ENCODE results near the gene NINJ2. TPM values are rescaled to one million over a fixed set of nuclear protein-coding genes. Genes with fewer than 3 reads are reported as not detected.

The NINJ2 gene
- total RNA-seq, 3 donors from 2014 or later (not counting 1 experiment from before 2014, with no cell fraction given), result 3.1 to 6.6 (median 4.9) TPM

GRCh38 chr12:533718-534117, 129.5 kb downstream of the NINJ2 start:
- H3K27me3 Mint-ChIP-seq (ENCODE audit: low read depth in 2 of 2), result no peaks in the 10 kb centered on the region
- Histone ChIP-seq H3K27ac (ENCODE audit: low read length) (no peak overlapping the region), H3K27me3 (ENCODE audit: control insufficient read depth, insufficient read depth, low read length) (no peaks in the 10 kb centered on the region), H3K4me1 (ENCODE audit: control insufficient read depth, insufficient read depth, low read length) (peaks cover 8% of the 10 kb centered on the region), H3K9me3 (ENCODE audit: control insufficient read depth, insufficient read depth, low read length) (no peaks in the 10 kb centered on the region), H3K4me3 (ENCODE audit: low read length) (no peak overlapping the region), H3K36me3 (ENCODE audit: control insufficient read depth, insufficient read depth, low read length) (no peaks in the 10 kb centered on the region)
- intact Hi-C loops (cut with micrococcal nuclease), result no loop called here
- ATAC-seq, result no peak
- H3K27ac Mint-ChIP-seq, result no peak overlapping the region
- no peak for TF ChIP-seq CTCF (IDR thresholded peaks at IDR 0.05)
- H3K9me3 Mint-ChIP-seq, result no peaks in the 10 kb centered on the region
- WGBS (ENCODE audit: insufficient coverage), result 93% methylated on average over 14 of the region's 14 CpGs
- peaks cover 2 to 3% of the 10 kb centered on the region in 2 donors for H3K4me1 Mint-ChIP-seq
- H3K4me3 Mint-ChIP-seq, result no peak overlapping the region
- no peaks in the 10 kb centered on the region for H3K36me3 Mint-ChIP-seq
- no peak for DNase-seq

- H3K27ac Mint-ChIP-seq, result no peak overlapping the region
- DNase-seq (no peak), ATAC-seq (no peak)
- no peaks in the 10 kb centered on the region for H3K36me3 ChIP-seq (ENCODE audit: control insufficient read depth, insufficient read depth, low read length)
- H3K27me3 ChIP-seq (ENCODE audit: control insufficient read depth, insufficient read depth, low read length), result no peaks in the 10 kb centered on the region
- no peaks in the 10 kb centered on the region for H3K36me3 Mint-ChIP-seq
- no peaks in the 10 kb centered on the region for H3K9me3 ChIP-seq (ENCODE audit: control insufficient read depth, insufficient read depth, low read length)
- 92% methylated on average over 8 of the region's 9 CpGs for WGBS (ENCODE audit: insufficient coverage)
- intact Hi-C loops (cut with micrococcal nuclease), result no loop called here
- no peaks in the 10 kb centered on the region for H3K9me3 Mint-ChIP-seq
- no peak overlapping the region for H3K4me3 ChIP-seq (ENCODE audit: low read length)
- no peaks in the 10 kb centered on the region for H3K4me1 Mint-ChIP-seq
- H3K27ac ChIP-seq (ENCODE audit: low read length), result no peak overlapping the region
- H3K27me3 Mint-ChIP-seq (ENCODE audit: low read depth in 2 of 2), result no peaks in the 10 kb centered on the region
- no peak overlapping the region for H3K4me3 Mint-ChIP-seq
- peaks cover under 1% of the 10 kb centered on the region for H3K4me1 ChIP-seq (ENCODE audit: control insufficient read depth, insufficient read depth, low read length)
- TF ChIP-seq CTCF (IDR thresholded peaks at IDR 0.05), result no peak
Observed at GRCh38 chr12:532908-533565, 130.2 kb downstream of the NINJ2 start.

DNA sequence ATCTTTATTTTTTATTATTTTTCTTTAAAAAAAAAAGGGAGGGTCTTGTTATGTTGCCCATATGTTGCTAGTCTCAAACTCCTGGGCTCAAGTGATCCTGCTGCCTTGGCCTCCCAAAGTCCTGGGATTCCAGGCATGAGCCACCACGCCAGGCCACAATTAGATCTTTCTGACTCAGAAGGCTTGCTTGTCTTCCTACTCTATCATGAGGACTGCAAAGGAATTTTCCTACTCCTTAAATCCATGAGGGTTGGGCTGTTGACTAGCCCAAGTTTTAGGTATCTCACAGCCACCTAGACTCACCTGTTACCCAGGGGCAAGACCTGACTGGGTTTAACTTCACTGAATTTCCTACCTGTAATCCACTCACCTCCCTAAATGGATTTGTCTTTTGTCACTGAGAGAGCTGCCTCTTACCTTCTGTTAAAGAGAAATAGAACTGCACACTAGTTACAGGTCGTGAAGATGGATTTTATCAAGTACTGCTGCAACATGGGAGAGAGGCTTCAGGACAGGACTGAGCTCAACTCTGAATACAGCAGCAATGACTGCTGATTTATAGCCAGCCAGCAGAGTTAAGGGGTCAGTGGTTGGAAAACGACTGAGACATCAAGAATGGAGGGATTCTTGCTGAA, 131.2 kb downstream of the NINJ2 start:
- no peak overlapping the region for H3K4me3 ChIP-seq (ENCODE audit: low read length)
- H3K4me3 Mint-ChIP-seq, result no peak overlapping the region
- H3K27me3 ChIP-seq (ENCODE audit: control insufficient read depth, insufficient read depth, low read length), result no peaks in the 10 kb centered on the region
- no peaks in the 10 kb centered on the region for H3K4me1 ChIP-seq (ENCODE audit: control insufficient read depth, insufficient read depth, low read length)
- no peak for TF ChIP-seq CTCF (IDR thresholded peaks at IDR 0.05)
- H3K36me3 Mint-ChIP-seq, result no peaks in the 10 kb centered on the region
- H3K27ac Mint-ChIP-seq, result no peak overlapping the region
- H3K4me1 Mint-ChIP-seq, result peaks cover 0 to 3% of the 10 kb centered on the region in 2 donors
- intact Hi-C loops (cut with micrococcal nuclease), result no loop called here
- DNase-seq (no peak), ATAC-seq (no peak)
- H3K27me3 Mint-ChIP-seq (ENCODE audit: low read depth in 2 of 2), result no peaks in the 10 kb centered on the region
- 84% methylated on average over 3 of the region's 3 CpGs for WGBS (ENCODE audit: insufficient coverage)
- no peaks in the 10 kb centered on the region for H3K9me3 ChIP-seq (ENCODE audit: control insufficient read depth, insufficient read depth, low read length)
- no peaks in the 10 kb centered on the region for H3K36me3 ChIP-seq (ENCODE audit: control insufficient read depth, insufficient read depth, low read length)
- H3K9me3 Mint-ChIP-seq, result no peaks in the 10 kb centered on the region
- no peak overlapping the region for H3K27ac ChIP-seq (ENCODE audit: low read length)
